Thyroid gland (tissue), 4 donors: Measurements from ENCODE around the gene CASP9. TPM values are rescaled to one million over a fixed set of nuclear protein-coding genes. Genes with fewer than 3 reads are reported as not detected.

Experiments used
- DNase-seq, 2 donors: peaks; one replicate each; pipeline ENCODE4 v3.0.0-alpha.2; 2019
- H3K27ac ChIP-seq, 3 donors: fragments of 200-600 bp; sonication (generic); 1 replicate in 2 of 3; 2 replicates in 1 of 3; pipeline ENCODE4 v1.5.1; 2016 to 2019; ENCODE audit warnings: mild to moderate bottlenecking in 1 of 3, moderate library complexity in 1 of 3
- H3K27me3 ChIP-seq: fragments of 200-600 bp; sonication (generic); one replicate; pipeline ENCODE4 v1.5.1; 2019
- H3K36me3 ChIP-seq, 2 donors: fragments of 200-600 bp; sonication (generic); one replicate each; pipeline ENCODE4 v1.5.1; 2016 to 2019
- H3K4me1 ChIP-seq, 2 donors: fragments of 200-600 bp; sonication (generic); one replicate each; pipeline ENCODE4 v1.5.1; 2017 to 2019
- H3K4me3 ChIP-seq, 3 donors: fragments of 200-600 bp; sonication (generic); replicated peaks in 1 of 3; 1 replicate in 2 of 3; 2 replicates in 1 of 3; pipeline ENCODE4 v1.5.1; 2016; ENCODE audit warnings: mild to moderate bottlenecking in 1 of 3
- H3K9me3 ChIP-seq: fragments of 200-600 bp; sonication (generic); one replicate; pipeline ENCODE4 v1.5.1; 2017
- POLR2A ChIP-seq, 2 donors: fragments of 450-650 bp; IDR thresholded peaks; one replicate each; pipeline ENCODE4 v1.6.1; 2017; ENCODE audit warnings: antibody characterized with exemption in 2 of 2, mild to moderate bottlenecking in 2 of 2, moderate library complexity in 1 of 2
- WGBS, 2 donors: methylation state at CpG; one replicate each; pipeline ENCODE4 v1.1.5; 2017; 5-methylcytosine and 5-hydroxymethylcytosine counted together
- intact Hi-C: fragments of 100-400 bp; cut with DNase I; formaldehyde crosslinking; loops from one replicate; pipeline ENCODE4 v1.15.1; 2023
- total RNA-seq, 4 donors: library from RNA; depleted of rRNA; stranded (reverse); fragments of >200 nt; gene quantifications; one replicate each; pipeline ENCODE4 v1.2.3, GENCODE V29; 2016
- TF ChIP-seq, protein P1 (sequence below), 6 experiments: fragments of 200-600 bp in 3 of 6; fragments of 450-650 bp in 3 of 6; sonication (generic) in 3 of 6; IDR thresholded peaks; one replicate each; pipeline ENCODE4 v1.5.1; 2016 to 2019; ENCODE audit warnings: antibody characterized with exemption in 6 of 6, mild to moderate bottlenecking in 2 of 6, inconsistent platforms in 1 of 6, moderate library complexity in 1 of 6

Gene CASP9
- total RNA-seq, 4 donors from 2014 or later, result 16.9 to 29.8 (median 20.6) TPM

DNA sequence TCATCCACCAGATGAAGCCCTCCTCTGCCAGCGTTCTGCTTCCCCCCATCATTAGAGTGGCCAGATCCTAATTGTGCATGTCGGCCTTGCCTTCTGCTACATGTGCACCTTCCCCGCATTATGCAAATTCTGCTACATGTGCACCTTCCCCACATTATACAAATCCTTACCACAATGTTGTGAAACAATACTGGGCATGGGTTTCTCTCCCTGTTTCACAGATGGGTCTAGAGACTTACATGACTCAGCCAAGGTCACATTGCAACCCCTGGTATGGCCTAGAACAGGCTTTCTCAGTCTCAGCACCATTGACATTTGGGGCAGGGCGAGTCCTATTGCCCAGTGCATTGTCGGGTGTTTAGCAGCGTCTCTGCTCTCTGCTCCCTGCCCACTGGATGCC lies 68.5 kb downstream of the CASP9 start:
- DNase-seq, result no peak
- H3K27me3 ChIP-seq, result no peaks in the 10 kb centered on the region
- H3K4me1 ChIP-seq, result no peaks in the 10 kb centered on the region
- intact Hi-C loops, result no loop called here
- H3K9me3 ChIP-seq, result no peaks in the 10 kb centered on the region
- H3K36me3 ChIP-seq, result no peaks in the 10 kb centered on the region
- TF ChIP-seq, protein P1, sequence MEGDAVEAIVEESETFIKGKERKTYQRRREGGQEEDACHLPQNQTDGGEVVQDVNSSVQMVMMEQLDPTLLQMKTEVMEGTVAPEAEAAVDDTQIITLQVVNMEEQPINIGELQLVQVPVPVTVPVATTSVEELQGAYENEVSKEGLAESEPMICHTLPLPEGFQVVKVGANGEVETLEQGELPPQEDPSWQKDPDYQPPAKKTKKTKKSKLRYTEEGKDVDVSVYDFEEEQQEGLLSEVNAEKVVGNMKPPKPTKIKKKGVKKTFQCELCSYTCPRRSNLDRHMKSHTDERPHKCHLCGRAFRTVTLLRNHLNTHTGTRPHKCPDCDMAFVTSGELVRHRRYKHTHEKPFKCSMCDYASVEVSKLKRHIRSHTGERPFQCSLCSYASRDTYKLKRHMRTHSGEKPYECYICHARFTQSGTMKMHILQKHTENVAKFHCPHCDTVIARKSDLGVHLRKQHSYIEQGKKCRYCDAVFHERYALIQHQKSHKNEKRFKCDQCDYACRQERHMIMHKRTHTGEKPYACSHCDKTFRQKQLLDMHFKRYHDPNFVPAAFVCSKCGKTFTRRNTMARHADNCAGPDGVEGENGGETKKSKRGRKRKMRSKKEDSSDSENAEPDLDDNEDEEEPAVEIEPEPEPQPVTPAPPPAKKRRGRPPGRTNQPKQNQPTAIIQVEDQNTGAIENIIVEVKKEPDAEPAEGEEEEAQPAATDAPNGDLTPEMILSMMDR (IDR thresholded peaks at IDR 0.05), result no peak
- TF ChIP-seq POLR2A (IDR thresholded peaks at IDR 0.05), result no peak
- no peak overlapping the region for H3K27ac ChIP-seq
- H3K4me3 ChIP-seq, result no peak overlapping the region
- WGBS, 2 donors, result 86 to 97% methylated on average over 3 to 6 of the region's 6 CpGs

DNA sequence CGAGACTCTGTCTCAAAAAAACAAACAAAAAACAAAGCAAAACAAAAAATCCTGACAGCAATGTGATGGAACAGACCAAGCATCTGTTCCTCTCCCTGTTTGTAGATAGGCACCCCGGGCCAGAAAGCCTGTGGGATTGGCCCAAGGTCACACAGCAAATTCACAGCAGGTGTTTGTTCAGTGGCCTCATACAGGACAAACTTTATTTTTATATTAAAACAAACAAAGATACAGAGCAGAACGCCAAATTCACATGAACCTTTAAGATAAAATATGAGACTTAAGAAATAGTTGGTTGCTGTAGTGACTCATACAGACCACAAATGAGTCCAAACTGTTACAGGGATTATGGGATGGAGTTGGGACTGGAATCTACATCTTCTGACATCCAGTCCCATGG lies 69.8 kb downstream of the CASP9 start:
- Histone ChIP-seq H3K4me1 (no peaks in the 10 kb centered on the region), H3K9me3 (no peaks in the 10 kb centered on the region), H3K4me3 (no peak overlapping the region), H3K36me3 (no peaks in the 10 kb centered on the region), H3K27me3 (no peaks in the 10 kb centered on the region), H3K27ac (no peak overlapping the region)
- no peak for DNase-seq
- 75 to 79% methylated on average over 3 of the region's 3 CpGs for WGBS, 2 donors
- intact Hi-C loops, result no loop called here
- no peak for TF ChIP-seq POLR2A (IDR thresholded peaks at IDR 0.05)

DNA sequence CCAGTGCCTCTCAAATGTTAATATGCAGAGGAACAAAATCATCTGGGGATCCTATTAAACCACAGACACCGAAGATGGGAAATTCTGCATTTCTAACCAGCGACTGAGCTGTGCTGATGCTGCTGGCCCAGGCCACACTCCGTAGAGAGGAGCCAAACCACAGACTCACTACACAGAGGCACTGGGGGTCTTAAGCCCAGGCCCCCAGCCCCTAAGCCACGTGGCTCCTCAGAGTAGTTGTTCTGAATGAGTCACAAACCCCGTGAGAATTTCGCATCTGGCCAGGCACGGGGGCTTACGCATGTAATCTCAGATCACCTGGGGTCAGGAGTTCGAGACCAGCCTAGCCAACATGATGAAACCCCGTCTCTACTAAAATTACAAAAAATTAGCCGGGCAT lies 70.3 kb downstream of the CASP9 start:
- H3K9me3 ChIP-seq, result no peaks in the 10 kb centered on the region
- no peak overlapping the region for H3K27ac ChIP-seq
- intact Hi-C loops, result no loop called here
- no peak overlapping the region for H3K4me3 ChIP-seq
- H3K27me3 ChIP-seq, result no peaks in the 10 kb centered on the region
- TF ChIP-seq POLR2A (IDR thresholded peaks at IDR 0.05), result no peak
- TF ChIP-seq, protein P1 (IDR thresholded peaks at IDR 0.05), result no peak
- no peaks in the 10 kb centered on the region for H3K36me3 ChIP-seq
- WGBS, 2 donors, result 84 to 86% methylated on average over 11 of the region's 11 CpGs
- DNase-seq, result no peak
- no peaks in the 10 kb centered on the region for H3K4me1 ChIP-seq

DNA sequence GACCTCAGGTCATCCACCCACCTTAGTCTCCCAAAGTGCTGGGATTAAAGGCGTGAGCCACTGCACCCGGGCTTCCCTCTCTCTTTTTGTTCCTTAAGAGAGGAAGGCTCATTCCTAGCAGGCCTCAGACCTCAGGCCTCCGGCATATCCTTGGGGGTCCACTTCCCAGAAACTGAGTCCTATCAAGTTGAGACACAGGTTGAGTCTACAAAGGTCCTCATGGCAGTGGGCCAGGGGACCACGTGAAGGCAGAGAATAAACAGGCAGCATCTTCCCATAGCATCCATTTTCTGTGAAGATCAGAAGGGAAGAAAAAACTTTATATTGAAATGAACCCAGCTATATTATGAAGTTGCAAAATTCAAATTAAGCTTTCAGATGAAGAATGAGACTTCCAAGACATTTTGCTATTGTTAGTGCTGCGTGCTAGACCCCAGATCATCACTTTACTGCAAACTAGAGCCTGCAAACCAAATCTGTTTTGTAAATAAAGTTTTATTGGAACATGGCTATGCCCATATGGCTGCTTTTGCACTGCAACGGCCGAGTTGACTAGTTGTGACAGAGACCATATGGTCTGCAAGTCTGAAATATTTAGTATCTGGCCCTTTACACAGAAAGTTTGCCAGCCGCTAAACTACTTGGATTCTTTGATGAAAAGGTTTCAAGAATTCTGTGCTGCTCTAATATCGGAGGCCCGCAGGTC lies 71.0 kb downstream of the CASP9 start:
- no peak overlapping the region for H3K4me3 ChIP-seq
- intact Hi-C loops, result no loop called here
- no peaks in the 10 kb centered on the region for H3K9me3 ChIP-seq
- DNase-seq, result no peak
- no peaks in the 10 kb centered on the region for H3K36me3 ChIP-seq
- no peak for TF ChIP-seq POLR2A (IDR thresholded peaks at IDR 0.05)
- TF ChIP-seq, protein P1 (IDR thresholded peaks at IDR 0.05), result no peak
- WGBS, 2 donors, result 89 to 93% methylated on average over 10 of the region's 10 CpGs
- H3K27ac ChIP-seq, result no peak overlapping the region
- no peaks in the 10 kb centered on the region for H3K27me3 ChIP-seq
- no peaks in the 10 kb centered on the region for H3K4me1 ChIP-seq

DNA sequence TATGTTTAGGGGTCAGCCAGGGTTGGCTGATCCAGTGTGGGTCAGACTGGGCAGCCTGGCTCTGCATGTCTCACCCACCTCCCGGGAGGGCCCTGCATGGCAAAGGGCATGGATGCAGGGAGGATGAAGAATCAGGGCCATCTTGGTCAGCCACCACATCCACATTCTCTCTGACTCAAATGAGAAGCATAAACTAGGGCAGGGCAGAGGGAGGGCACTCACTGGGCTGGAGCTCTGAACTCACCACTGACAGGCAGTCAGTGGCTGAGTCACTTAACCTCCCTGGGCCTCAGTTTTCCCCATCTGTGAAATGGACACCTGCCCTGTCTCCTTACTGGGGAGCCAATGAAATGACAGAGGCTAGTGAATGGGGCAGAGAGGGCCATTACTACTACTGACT lies 71.8 kb downstream of the CASP9 start:
- H3K9me3 ChIP-seq, result no peaks in the 10 kb centered on the region
- TF ChIP-seq POLR2A (IDR thresholded peaks at IDR 0.05), result no peak
- TF ChIP-seq, protein P1 (IDR thresholded peaks at IDR 0.05), result no peak
- no peaks in the 10 kb centered on the region for H3K27me3 ChIP-seq
- no peak overlapping the region for H3K27ac ChIP-seq
- no peak for DNase-seq
- no peak overlapping the region for H3K4me3 ChIP-seq
- 100% methylated on average over 1 of the region's 1 CpG; no CpG with 5 or more reads in 1 of the 2 donors for WGBS, 2 donors
- H3K4me1 ChIP-seq, result no peaks in the 10 kb centered on the region
- intact Hi-C loops, result no loop called here
- H3K36me3 ChIP-seq, result no peaks in the 10 kb centered on the region
